ENCODE results near the gene OR4D11.

OR4D11 gene

GRCh38 chr11:59548309-59548656, 44.9 kb downstream of the OR4D11 start:
- DNase-seq (ENCODE audit: low read depth): no peak
- no peak for TF ChIP-seq CTCF (conservative IDR thresholded peaks at IDR 0.05; ENCODE audit: low read length)
- no peak overlapping the region for H3K4me3 ChIP-seq (ENCODE audit: low read length)

GRCh38 chr11:59550368-59550841, 47.0 kb downstream of the OR4D11 start:
- DNase-seq (ENCODE audit: low read depth): peak; percentile 95
- peak; percentile 57 for TF ChIP-seq CTCF (conservative IDR thresholded peaks at IDR 0.05; ENCODE audit: low read length)
- H3K4me3 ChIP-seq (ENCODE audit: low read length): peak overlapping the region; percentile 78

- peak overlapping the region; percentile 78 for H3K4me3 ChIP-seq (ENCODE audit: low read length)
- TF ChIP-seq CTCF (conservative IDR thresholded peaks at IDR 0.05; ENCODE audit: low read length): no peak
- peak; percentile 91 for DNase-seq (ENCODE audit: low read depth)
Observed at GRCh38 chr11:59550842-59551658, 47.7 kb downstream of the OR4D11 start.

- peak; percentile 87 for DNase-seq (ENCODE audit: low read depth)
- no peak for TF ChIP-seq CTCF (conservative IDR thresholded peaks at IDR 0.05; ENCODE audit: low read length)
- H3K4me3 ChIP-seq (ENCODE audit: low read length): peak overlapping the region; percentile 78
Observed at GRCh38 chr11:59551659-59552521, 48.5 kb downstream of the OR4D11 start.

GRCh38 chr11:59552844-59553243, 49.5 kb downstream of the OR4D11 start:
- TF ChIP-seq CTCF (conservative IDR thresholded peaks at IDR 0.05; ENCODE audit: low read length): no peak
- DNase-seq (ENCODE audit: low read depth): no peak
- H3K4me3 ChIP-seq (ENCODE audit: low read length): no peak overlapping the region

GRCh38 chr11:59553323-59553722, 49.9 kb downstream of the OR4D11 start:
- TF ChIP-seq CTCF (conservative IDR thresholded peaks at IDR 0.05; ENCODE audit: low read length): no peak
- no peak overlapping the region for H3K4me3 ChIP-seq (ENCODE audit: low read length)
- no peak for DNase-seq (ENCODE audit: low read depth)

Data from AG10803 (cell line).